ENCODE measurements around the gene AGRP.

AGRP gene

GRCh38 chr16:67437513-67437912 lies 45.8 kb downstream of the AGRP start:
- TF ChIP-seq, protein P1, sequence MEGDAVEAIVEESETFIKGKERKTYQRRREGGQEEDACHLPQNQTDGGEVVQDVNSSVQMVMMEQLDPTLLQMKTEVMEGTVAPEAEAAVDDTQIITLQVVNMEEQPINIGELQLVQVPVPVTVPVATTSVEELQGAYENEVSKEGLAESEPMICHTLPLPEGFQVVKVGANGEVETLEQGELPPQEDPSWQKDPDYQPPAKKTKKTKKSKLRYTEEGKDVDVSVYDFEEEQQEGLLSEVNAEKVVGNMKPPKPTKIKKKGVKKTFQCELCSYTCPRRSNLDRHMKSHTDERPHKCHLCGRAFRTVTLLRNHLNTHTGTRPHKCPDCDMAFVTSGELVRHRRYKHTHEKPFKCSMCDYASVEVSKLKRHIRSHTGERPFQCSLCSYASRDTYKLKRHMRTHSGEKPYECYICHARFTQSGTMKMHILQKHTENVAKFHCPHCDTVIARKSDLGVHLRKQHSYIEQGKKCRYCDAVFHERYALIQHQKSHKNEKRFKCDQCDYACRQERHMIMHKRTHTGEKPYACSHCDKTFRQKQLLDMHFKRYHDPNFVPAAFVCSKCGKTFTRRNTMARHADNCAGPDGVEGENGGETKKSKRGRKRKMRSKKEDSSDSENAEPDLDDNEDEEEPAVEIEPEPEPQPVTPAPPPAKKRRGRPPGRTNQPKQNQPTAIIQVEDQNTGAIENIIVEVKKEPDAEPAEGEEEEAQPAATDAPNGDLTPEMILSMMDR (conservative IDR thresholded peaks at IDR 0.05; ENCODE audit: low read length), result no peak
- H3K4me3 ChIP-seq (ENCODE audit: low read length), result no peak overlapping the region
- DNase-seq (ENCODE audit: low read depth), result no peak

DNA sequence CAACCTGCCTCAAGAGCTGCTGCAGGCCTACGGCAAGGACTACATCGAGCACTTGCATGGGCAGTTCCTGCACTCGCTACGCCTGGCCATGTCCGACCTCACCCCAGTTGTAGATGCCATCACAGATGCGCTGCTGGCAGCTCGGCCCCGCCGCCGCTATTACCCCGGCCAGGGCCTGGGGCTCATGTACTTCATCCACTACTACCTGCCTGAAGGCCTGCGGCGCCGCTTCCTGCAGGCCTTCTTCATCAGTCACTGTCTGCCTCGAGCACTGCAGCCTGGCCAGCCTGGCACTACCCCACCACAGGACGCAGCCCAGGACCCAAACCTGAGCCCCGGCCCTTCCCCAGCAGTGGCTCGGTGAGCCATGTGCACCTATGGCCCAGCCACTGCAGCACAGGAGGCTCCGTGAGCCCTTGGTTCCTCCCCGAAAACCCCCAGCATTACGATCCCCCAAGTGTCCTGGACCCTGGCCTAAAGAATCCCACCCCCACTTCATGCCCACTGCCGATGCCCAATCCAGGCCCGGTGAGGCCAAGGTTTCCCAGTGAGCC lies 46.6 kb downstream of the AGRP start:
- no peak overlapping the region for H3K4me3 ChIP-seq (ENCODE audit: low read length)
- TF ChIP-seq, protein P1 (conservative IDR thresholded peaks at IDR 0.05; ENCODE audit: low read length), result no peak
- DNase-seq (ENCODE audit: low read depth), result no peak

DNA sequence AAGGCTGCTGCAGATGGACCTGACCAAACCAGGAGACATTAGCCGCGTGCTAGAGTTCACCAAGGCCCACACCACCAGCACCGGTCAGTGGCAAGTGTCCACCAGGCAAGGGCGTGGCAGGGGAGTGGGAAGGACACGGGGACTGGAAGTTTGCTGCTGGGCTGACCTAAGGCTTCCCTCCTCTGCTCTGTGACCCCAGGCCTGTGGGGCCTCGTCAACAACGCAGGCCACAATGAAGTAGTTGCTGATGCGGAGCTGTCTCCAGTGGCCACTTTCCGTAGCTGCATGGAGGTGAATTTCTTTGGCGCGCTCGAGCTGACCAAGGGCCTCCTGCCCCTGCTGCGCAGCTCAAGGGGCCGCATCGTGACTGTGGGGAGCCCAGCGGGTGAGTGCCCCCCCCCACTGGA lies 47.6 kb downstream of the AGRP start:
- DNase-seq (ENCODE audit: low read depth), result no peak
- no peak overlapping the region for H3K4me3 ChIP-seq (ENCODE audit: low read length)
- TF ChIP-seq, protein P1 (conservative IDR thresholded peaks at IDR 0.05; ENCODE audit: low read length), result no peak

GRCh38 chr16:67433131-67433719 lies 50.1 kb downstream of the AGRP start:
- no peak overlapping the region for H3K4me3 ChIP-seq (ENCODE audit: low read length)
- no peak for DNase-seq (ENCODE audit: low read depth)
- TF ChIP-seq, protein P1 (conservative IDR thresholded peaks at IDR 0.05; ENCODE audit: low read length), result no peak
